ENCODE results near the gene MKS1.

MKS1 gene

DNA sequence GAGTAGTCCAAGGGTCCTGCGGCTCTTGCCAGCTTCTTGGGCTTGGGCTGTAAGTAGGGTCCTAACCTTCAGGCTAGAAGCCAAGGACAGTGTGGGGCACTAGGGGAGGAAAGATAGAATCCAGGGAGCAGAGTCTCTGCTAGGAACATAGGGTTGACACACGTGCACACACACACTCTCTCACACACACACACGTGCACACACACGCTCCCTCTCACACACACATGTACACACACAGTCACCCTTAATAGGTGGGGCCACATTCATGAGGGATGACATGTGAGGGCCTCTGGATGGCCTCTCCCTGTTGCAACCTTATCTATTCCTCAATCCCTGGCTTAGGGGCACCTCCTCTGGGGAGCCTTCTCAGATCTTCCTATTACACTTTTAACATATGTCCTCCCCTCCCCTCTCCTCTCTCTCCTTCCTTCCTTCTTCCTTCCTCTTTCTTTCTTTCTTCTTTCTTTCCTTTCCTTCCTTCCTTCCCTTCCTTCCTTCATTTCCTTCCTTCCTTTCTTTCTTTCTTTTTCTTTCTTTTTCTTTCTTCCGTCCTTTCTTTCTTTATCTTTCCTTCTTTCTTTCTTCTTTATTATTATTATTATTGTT, 23.4 kb downstream of the MKS1 start:
- DNase-seq (ENCODE audit: low read depth) = no peak
- TF ChIP-seq, protein P1, sequence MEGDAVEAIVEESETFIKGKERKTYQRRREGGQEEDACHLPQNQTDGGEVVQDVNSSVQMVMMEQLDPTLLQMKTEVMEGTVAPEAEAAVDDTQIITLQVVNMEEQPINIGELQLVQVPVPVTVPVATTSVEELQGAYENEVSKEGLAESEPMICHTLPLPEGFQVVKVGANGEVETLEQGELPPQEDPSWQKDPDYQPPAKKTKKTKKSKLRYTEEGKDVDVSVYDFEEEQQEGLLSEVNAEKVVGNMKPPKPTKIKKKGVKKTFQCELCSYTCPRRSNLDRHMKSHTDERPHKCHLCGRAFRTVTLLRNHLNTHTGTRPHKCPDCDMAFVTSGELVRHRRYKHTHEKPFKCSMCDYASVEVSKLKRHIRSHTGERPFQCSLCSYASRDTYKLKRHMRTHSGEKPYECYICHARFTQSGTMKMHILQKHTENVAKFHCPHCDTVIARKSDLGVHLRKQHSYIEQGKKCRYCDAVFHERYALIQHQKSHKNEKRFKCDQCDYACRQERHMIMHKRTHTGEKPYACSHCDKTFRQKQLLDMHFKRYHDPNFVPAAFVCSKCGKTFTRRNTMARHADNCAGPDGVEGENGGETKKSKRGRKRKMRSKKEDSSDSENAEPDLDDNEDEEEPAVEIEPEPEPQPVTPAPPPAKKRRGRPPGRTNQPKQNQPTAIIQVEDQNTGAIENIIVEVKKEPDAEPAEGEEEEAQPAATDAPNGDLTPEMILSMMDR (conservative IDR thresholded peaks at IDR 0.05; ENCODE audit: control insufficient read depth, insufficient read depth, low read depth, low read length) = no peak
- H3K4me3 ChIP-seq (ENCODE audit: control insufficient read depth, low read depth, low read length) = no peak overlapping the region

DNA sequence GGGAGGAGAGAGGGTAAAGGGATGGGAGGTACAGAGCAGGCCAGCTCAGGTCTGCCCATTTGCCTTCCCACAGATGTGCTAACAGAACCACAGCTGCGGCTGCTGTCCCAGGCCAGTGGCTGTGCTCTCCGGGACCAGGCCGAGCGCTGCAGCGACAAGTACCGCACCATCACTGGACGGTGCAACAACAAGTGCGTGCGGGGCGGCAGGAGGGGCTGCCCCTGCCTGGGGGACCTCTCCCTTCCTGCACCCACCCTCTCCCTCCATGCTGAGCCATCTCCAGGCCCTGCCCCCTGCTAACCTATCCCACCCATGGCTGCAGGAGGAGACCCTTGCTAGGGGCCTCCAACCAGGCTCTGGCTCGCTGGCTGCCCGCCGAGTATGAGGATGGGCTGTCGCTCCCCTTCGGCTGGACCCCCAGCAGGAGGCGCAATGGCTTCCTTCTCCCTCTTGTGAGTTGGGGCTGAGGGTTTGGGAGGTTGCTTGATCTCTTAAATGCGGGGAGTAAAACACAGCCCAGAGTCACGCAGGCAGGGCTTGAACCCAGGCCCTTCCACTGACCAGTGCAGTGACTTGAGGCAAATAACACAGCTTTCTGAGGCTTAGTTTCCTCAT, 25.3 kb downstream of the MKS1 start:
- TF ChIP-seq, protein P1 (conservative IDR thresholded peaks at IDR 0.05; ENCODE audit: control insufficient read depth, insufficient read depth, low read depth, low read length) = no peak
- no peak overlapping the region for H3K4me3 ChIP-seq (ENCODE audit: control insufficient read depth, low read depth, low read length)
- DNase-seq (ENCODE audit: low read depth) = no peak

DNA sequence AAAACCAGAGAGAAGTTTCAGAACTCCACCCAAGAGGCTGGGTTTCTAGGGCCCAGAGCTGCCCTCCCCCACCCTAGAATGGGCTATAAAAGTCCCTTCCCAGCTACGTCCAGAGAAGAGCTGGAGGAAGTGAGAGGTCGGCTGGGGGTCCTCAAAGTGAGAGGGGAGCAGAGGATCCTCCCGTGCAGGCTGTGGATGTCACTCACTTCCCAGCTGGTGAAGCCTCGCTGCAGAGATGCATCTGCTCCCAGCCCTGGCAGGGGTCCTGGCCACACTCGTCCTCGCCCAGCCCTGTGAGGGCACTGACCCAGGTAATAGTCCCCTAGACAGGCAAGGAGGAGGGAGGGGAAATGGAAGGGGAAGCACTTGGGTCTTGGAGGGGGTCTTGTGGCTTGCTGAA, 26.4 kb downstream of the MKS1 start, which contains the start of gene EPX:
Gene EPX (plus strand): TSS at position 115 of the 400 bp plus-strand sequence. CDS start 121 bp downstream, at position 236.
- H3K4me3 ChIP-seq (ENCODE audit: control insufficient read depth, low read depth, low read length) = no peak within 1 kb of the TSS
- no peak for DNase-seq (ENCODE audit: low read depth)
- TF ChIP-seq, protein P1 (conservative IDR thresholded peaks at IDR 0.05; ENCODE audit: control insufficient read depth, insufficient read depth, low read depth, low read length) = no peak

DNA sequence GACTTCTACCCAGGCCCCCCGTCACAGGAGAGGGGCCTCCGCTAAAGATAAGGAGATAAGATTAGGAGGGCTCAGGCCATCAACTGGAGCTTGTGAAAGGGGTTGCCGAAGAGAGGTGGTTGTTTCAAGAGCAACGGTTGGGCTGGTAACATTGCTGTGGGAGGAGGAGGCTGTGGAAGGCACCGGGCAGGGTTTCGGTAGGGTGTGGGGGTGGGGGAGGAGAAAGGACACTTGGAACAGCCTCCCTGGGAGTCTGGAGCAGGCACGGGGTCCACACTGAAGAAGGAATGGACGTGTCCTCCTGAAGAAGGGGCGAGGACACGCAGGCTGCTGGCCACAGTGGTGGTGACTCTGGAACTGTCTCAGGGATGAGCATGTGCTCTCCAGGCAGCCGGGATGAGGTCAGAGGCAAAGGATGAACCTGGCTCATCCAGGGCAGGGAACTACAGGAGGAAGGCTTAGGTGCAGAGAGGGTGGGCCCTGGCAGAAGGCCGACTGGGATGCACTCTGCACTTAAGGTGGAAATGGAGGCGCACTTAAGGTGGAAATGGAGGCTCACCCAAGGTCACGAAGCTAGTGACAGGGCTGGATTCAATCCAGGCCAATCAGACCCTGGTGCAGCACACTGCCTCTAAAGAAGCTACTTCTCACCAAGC, 27.7 kb downstream of the MKS1 start:
- H3K4me3 ChIP-seq (ENCODE audit: control insufficient read depth, low read depth, low read length) = no peak overlapping the region
- DNase-seq (ENCODE audit: low read depth) = peak; percentile 4
- TF ChIP-seq, protein P1 (conservative IDR thresholded peaks at IDR 0.05; ENCODE audit: control insufficient read depth, insufficient read depth, low read depth, low read length) = no peak

DNA sequence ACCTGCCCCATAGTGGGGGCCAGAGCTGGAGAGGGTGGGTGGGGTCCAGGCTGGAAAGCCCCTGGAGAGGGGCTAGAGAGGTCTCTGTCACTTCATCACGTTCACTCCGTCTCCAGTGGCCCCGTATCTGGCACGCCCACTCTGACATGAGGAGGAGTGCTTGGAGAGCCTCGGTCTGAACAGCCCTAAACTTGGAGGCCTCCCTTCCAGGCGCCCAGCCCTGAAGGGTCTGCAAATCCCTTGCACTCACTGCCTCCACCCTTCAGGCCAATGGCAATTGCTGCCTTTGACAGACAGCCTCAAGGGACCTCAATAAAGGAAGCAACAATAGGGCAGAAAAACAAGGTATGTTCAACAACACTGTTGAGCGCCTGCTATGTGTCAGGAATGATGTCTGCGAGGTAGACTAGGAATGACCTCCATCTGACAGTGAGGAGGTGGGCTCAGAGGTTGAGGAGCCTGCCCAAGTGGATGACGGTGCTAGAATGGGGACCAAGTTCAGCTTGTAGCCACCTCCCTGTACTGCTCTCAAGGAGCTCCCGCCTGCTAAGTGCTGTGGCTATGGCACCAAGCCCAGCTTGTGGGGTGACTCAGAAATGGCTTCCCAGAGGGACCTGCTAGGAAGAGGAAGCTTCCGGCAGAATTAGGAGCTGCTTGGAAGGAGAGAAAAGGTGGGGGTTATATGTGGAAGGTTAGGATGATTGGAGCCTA, 29.5 kb downstream of the MKS1 start:
- no peak overlapping the region for H3K4me3 ChIP-seq (ENCODE audit: control insufficient read depth, low read depth, low read length)
- DNase-seq (ENCODE audit: low read depth) = peak; percentile 91
- TF ChIP-seq, protein P1 (conservative IDR thresholded peaks at IDR 0.05; ENCODE audit: control insufficient read depth, insufficient read depth, low read depth, low read length) = no peak

DNA sequence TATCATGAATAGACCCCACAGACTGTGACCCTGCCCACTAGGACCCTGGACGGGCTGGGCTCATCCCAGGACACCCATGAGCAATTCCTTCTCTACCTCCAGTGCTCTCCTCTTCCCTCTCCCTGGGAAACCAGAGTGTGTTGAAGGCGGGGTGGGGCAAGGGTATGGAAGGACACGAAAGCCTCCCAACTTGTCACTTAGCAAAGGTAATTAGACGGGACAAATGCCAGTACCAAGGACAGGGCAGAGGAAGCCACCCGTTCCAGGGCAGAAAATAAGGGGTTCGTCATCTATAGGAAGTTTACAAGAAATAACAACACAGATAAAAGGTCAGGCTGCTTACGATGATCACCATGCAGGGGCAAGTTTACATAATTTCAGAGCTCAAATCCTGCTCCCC, 31.4 kb downstream of the MKS1 start:
- TF ChIP-seq, protein P1 (conservative IDR thresholded peaks at IDR 0.05; ENCODE audit: control insufficient read depth, insufficient read depth, low read depth, low read length) = no peak
- no peak for DNase-seq (ENCODE audit: low read depth)

More for the DNA sequence above, 31.4 kb downstream of the MKS1 start:
- no peak overlapping the region for H3K4me3 ChIP-seq (ENCODE audit: control insufficient read depth, low read depth, low read length)

Measured in fibroblast of mammary gland (primary cell).